ENCODE results near the gene MRPL52. TPM values are rescaled to one million over a fixed set of nuclear protein-coding genes. Genes with fewer than 3 reads are reported as not detected.

MRPL52 gene
- polyA plus RNA-seq, 3 donors: 87.6 to 107 (median 93.7) TPM

GRCh38 chr14:22872833-22873520 is 43.3 kb downstream of the MRPL52 start:
- DNase-seq: no peak

GRCh38 chr14:22875003-22875747 is 45.5 kb downstream of the MRPL52 start:
- no peak for DNase-seq

- no peak for DNase-seq
Measured at GRCh38 chr14:22875748-22876319, 46.1 kb downstream of the MRPL52 start.

GRCh38 chr14:22877000-22877501 is 47.4 kb downstream of the MRPL52 start:
- no peak for DNase-seq

GRCh38 chr14:22878271-22879246 is 48.9 kb downstream of the MRPL52 start:
- no peak for DNase-seq

GRCh38 chr14:22882064-22882463 is 52.4 kb downstream of the MRPL52 start:
- DNase-seq: no peak

- peak; percentile 89 for DNase-seq
Measured at GRCh38 chr14:22882529-22883172, 53.0 kb downstream of the MRPL52 start.

GRCh38 chr14:22883173-22883976 is 53.7 kb downstream of the MRPL52 start, which contains the start of gene REM2:
TSS of gene REM2 (plus strand) at chr14:22883222. CDS start at chr14:22883288, 66 bp downstream.
- no peak for DNase-seq

- DNase-seq: no peak
Measured at GRCh38 chr14:22884076-22884737, 54.5 kb downstream of the MRPL52 start.

Other genes with a start within 250 kb of the MRPL52 start
- 100 to 1,000 TPM; 231 to 273 (median 251) TPM for gene DAD1, start 240.7 kb upstream of the MRPL52 start, polyA plus RNA-seq (ENCODE audit: insufficient read length in 3 of 3)
- gene ABHD4, start 231.6 kb upstream of the MRPL52 start, polyA plus RNA-seq (ENCODE audit: insufficient read length in 3 of 3): 10 to 100 TPM; 47.1 to 56.9 (median 49.4) TPM
- gene OR6J1, start 185.5 kb upstream of the MRPL52 start, polyA plus RNA-seq (ENCODE audit: insufficient read length in 3 of 3): under 1 TPM; 0.19 to 0.40 (median 0.38) TPM
- 100 to 1,000 TPM; 130 to 148 (median 140) TPM for gene OXA1L, start 63.2 kb upstream of the MRPL52 start, polyA plus RNA-seq (ENCODE audit: insufficient read length in 3 of 3)
- gene SLC7A7, start 14.5 kb upstream of the MRPL52 start, polyA plus RNA-seq (ENCODE audit: insufficient read length in 3 of 3): 100 to 1,000 TPM; 114 to 130 (median 129) TPM
- 100 to 1,000 TPM; 123 to 161 (median 159) TPM for gene MMP14, start 6.7 kb downstream of the MRPL52 start, polyA plus RNA-seq (ENCODE audit: insufficient read length in 3 of 3)
- gene LRP10, start 41.9 kb downstream of the MRPL52 start, polyA plus RNA-seq (ENCODE audit: insufficient read length in 3 of 3): 10 to 100 TPM; 79.1 to 94.9 (median 93.9) TPM
- 1 to 10 TPM; 1.9 to 2.1 (median 1.9) TPM for gene REM2, start 53.3 kb downstream of the MRPL52 start, polyA plus RNA-seq (ENCODE audit: insufficient read length in 3 of 3)
- 100 to 1,000 TPM; 121 to 144 (median 123) TPM for gene RBM23, start 89.3 kb downstream of the MRPL52 start, polyA plus RNA-seq (ENCODE audit: insufficient read length in 3 of 3)
- gene PRMT5, start 99.5 kb downstream of the MRPL52 start, polyA plus RNA-seq (ENCODE audit: insufficient read length in 3 of 3): 100 to 1,000 TPM; 150 to 181 (median 161) TPM
- gene HAUS4, start 127.2 kb downstream of the MRPL52 start, polyA plus RNA-seq (ENCODE audit: insufficient read length in 3 of 3): 10 to 100 TPM; 51.9 to 64.0 (median 59.9) TPM
- 100 to 1,000 TPM in 2 of 3 donors, 10 to 100 TPM in 1; 77.4 to 120 (median 103) TPM for gene AJUBA, start 152.7 kb downstream of the MRPL52 start, polyA plus RNA-seq (ENCODE audit: insufficient read length in 3 of 3)
- 10 to 100 TPM; 19.9 to 27.2 (median 22.5) TPM for gene C14orf93, start 180.3 kb downstream of the MRPL52 start, polyA plus RNA-seq (ENCODE audit: insufficient read length in 3 of 3)
- 100 to 1,000 TPM; 207 to 269 (median 224) TPM for gene PSMB5, start 205.0 kb downstream of the MRPL52 start, polyA plus RNA-seq (ENCODE audit: insufficient read length in 3 of 3)
- gene PSMB11, start 212.3 kb downstream of the MRPL52 start, polyA plus RNA-seq (ENCODE audit: insufficient read length in 3 of 3): under 1 TPM in 1 of 3 donors, not detected in 2; 0.04 TPM
- gene CDH24, start 227.6 kb downstream of the MRPL52 start, polyA plus RNA-seq (ENCODE audit: insufficient read length in 3 of 3): 10 to 100 TPM; 22.9 to 38.2 (median 23.9) TPM

All from renal pelvis (tissue), 4 donors.